Measurements from ENCODE around the gene SPATS2L. TPM values are rescaled to one million over a fixed set of nuclear protein-coding genes. Genes with fewer than 3 reads are reported as not detected.
A peak's percentile ranks its signal among the peaks of the same experiment; 100 is the strongest.

The SPATS2L gene
- polyA plus RNA-seq, 1 of the 3 experiments (the other 2 are of a cell fraction) = 86.8 TPM

GRCh38 chr2:200302940-200303727, 3.4 kb upstream of the SPATS2L start:
- Histone ChIP-seq H3F3A (replicated peaks; ENCODE audit: insufficient read depth) (peaks cover 30% of the 10 kb centered on the region), H3K9me3 (no peaks in the 10 kb centered on the region), H4K20me1 (ENCODE audit: insufficient read depth) (no peaks in the 10 kb centered on the region), H3K9me2 (no peaks in the 10 kb centered on the region), H3K4me3 (ENCODE audit: low read depth in 2 of 2, low read length in 1 of 2) (no peak overlapping the region), H2AFZ (ENCODE audit: low read depth) (no peak overlapping the region), H3K36me3 (replicated peaks in 1 of 2; ENCODE audit: control insufficient read depth in 1 of 2, insufficient read depth in 2 of 2, low read length in 1 of 2) (no peaks in the 10 kb centered on the region), H3K27ac (ENCODE audit: low read depth in 2 of 2, low read length in 1 of 2) (no peak overlapping the region; a peak in 1 of 4 replicates), H3K79me2 (ENCODE audit: insufficient read depth) (peaks cover 17% of the 10 kb centered on the region), H3K4me2 (no peak overlapping the region), H3K9ac (no peak overlapping the region), H3K27me3 (ENCODE audit: insufficient read depth) (no peaks in the 10 kb centered on the region), H3K4me1 (ENCODE audit: control insufficient read depth in 1 of 2, insufficient read depth in 2 of 2, low read depth in 1 of 2, low read length in 1 of 2) (peaks cover 0 to 2% of the 10 kb centered on the region in 2 experiments; a peak in 2 of 4 replicates)
- ChIA-PET CTCF (no interaction called here), POLR2A (no interaction called here)
- DNase-seq = no peak
- 77% methylated on average over 9 of the region's 9 CpGs for WGBS (ENCODE audit: low lambda C conversion rate)
- peak; percentile 45; the same call in 1 of the 2 replicates for TF ChIP-seq FOSL2 (IDR thresholded peaks at IDR 0.05; ENCODE audit: borderline replicate concordance, low read depth)
- TF ChIP-seq RAD21 (IDR thresholded peaks at IDR 0.05; ENCODE audit: low read length) = no peak
- TF ChIP-seq JUND (IDR thresholded peaks at IDR 0.05) = peak; percentile 24; the same call in 1 of the 2 replicates

- Histone ChIP-seq H3K9ac (peak overlapping the region; percentile 75), H3K4me2 (peak overlapping the region; percentile 77), H3F3A (replicated peaks; ENCODE audit: insufficient read depth) (peaks cover 38% of the 10 kb centered on the region), H3K9me2 (no peaks in the 10 kb centered on the region), H3K27me3 (ENCODE audit: insufficient read depth) (no peaks in the 10 kb centered on the region), H2AFZ (ENCODE audit: low read depth) (peak overlapping the region; percentile 80), H3K4me3 (ENCODE audit: low read depth in 2 of 2, low read length in 1 of 2) (peak overlapping the region; percentile 67 to 95), H3K4me1 (ENCODE audit: control insufficient read depth in 1 of 2, insufficient read depth in 2 of 2, low read depth in 1 of 2, low read length in 1 of 2) (peaks cover under 1 to 9% of the 10 kb centered on the region in 2 experiments; a peak in 3 of 4 replicates), H3K79me2 (ENCODE audit: insufficient read depth) (peaks cover 44% of the 10 kb centered on the region), H4K20me1 (ENCODE audit: insufficient read depth) (peaks cover under 1% of the 10 kb centered on the region; the same call in 1 of the 2 replicates), H3K9me3 (no peaks in the 10 kb centered on the region), H3K36me3 (replicated peaks in 1 of 2; ENCODE audit: control insufficient read depth in 1 of 2, insufficient read depth in 2 of 2, low read length in 1 of 2) (no peaks in the 10 kb centered on the region), H3K27ac (ENCODE audit: low read depth in 2 of 2, low read length in 1 of 2) (peak overlapping the region; percentile 71 to 92)
- 0 out of 2 replicates have a peak, but pooled peaks have one; percentile 9 for TF ChIP-seq GABPA (IDR thresholded peaks at IDR 0.05; ENCODE audit: low read depth)
- no peak for TF ChIP-seq ZBTB33 (IDR thresholded peaks at IDR 0.05; ENCODE audit: borderline replicate concordance, low read depth)
- 0 out of 2 replicates have a peak, but pooled peaks have one; percentile 26 for TF ChIP-seq NFIC (IDR thresholded peaks at IDR 0.05; ENCODE audit: borderline replicate concordance)
- no peak for TF ChIP-seq TAF1 (IDR thresholded peaks at IDR 0.05; ENCODE audit: borderline replicate concordance, low read depth, low read length)
- TF ChIP-seq POLR2AphosphoS5 (IDR thresholded peaks at IDR 0.05; ENCODE audit: low read depth, low read length) = no peak
- ChIA-PET POLR2A (interaction anchor here (0.6 to 0.9 kb wide), 4 partner anchors 15 to 255 kb away, joined by 3 to 5 read pairs (median 3); no protein-coding TSS in a partner anchor), CTCF (interaction anchor here (0.7 to 2.9 kb wide), 13 partner anchors 9 to 342 kb away, joined by 3 to 14 read pairs (median 4); no protein-coding TSS in a partner anchor)
- peak; percentile 70 for DNase-seq
- 1% methylated on average over 14 of the region's 14 CpGs for WGBS (ENCODE audit: low lambda C conversion rate)
These were observed 697 bp upstream of the SPATS2L start for GRCh38 chr2:200305797-200306195.
